Right lobe of liver (tissue), 4 donors: ENCODE data around the gene SSUH2.

ENCODE experiments used
- CTCF ChIP-seq, 4 donors: fragments of 200-600 bp in 3 of 4; fragments of 450-650 bp in 1 of 4; IDR thresholded peaks; one replicate each; pipeline versions ENCODE4 v1.5.1 to v1.8.0; 2016 to 2022; ENCODE audit warnings: antibody characterized with exemption in 4 of 4, mild to moderate bottlenecking in 2 of 4
- POLR2A ChIP-seq: fragments of 450-650 bp; IDR thresholded peaks from one replicate; pipeline ENCODE4 v1.6.1; 2017; ENCODE audit warnings: antibody characterized with exemption, mild to moderate bottlenecking
- donor health status: DM: no; HTN: no; CAD: no.
- donor health status: DM: no; HTN: no; CAD: no.
- donor health status: DM: no; HTN: yes; CAD: no.

GRCh38 chr3:8637348-8637747 is 7.2 kb downstream of the SSUH2 start:
- TF ChIP-seq POLR2A (no peak), CTCF (IDR thresholded peaks at IDR 0.05) (no peak)
